ENCODE results near the gene HOXA3.

Gene HOXA3

DNA sequence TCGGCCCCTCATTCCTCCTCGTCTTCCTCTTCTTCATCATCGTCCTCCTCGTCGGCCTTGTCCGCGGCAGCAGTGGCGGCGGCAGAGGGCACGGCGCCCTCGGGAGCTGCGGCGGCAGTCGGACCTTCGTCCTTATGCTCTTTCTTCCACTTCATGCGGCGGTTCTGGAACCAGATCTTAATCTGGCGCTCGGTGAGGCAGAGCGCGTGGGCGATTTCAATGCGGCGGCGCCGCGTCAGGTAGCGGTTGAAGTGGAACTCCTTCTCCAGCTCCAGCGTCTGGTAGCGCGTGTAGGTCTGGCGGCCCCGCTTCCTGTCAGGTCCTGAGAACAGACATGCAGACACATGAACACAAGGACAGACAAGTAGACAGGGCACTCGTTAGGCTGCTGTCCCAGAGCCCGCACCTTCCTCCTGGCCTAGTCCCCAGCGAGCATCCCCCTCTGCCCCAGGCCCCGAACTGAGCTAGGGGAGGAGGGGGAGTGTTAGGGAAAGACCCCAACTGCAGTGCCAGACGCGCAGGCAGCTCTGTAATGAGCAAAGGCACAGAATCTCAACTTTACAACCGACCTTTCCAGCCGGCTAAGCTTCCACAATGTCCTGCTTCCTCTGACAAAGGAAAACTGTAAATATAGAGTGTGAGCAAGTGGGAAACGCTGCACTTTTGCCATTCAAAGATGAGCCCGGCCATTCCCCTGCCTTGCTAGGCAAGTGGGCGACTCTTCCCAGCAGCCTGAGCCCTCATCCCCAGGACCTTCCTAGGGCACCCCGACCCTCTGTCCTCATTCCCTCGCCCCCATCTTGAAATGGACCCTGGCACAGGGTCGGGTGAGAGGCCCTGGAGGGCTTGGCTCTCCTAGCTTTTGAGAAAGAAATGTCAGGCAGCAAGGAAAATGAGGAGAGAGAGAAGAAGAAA, 2.8 kb upstream of the HOXA3 start:
- DNase-seq = no peak

DNA sequence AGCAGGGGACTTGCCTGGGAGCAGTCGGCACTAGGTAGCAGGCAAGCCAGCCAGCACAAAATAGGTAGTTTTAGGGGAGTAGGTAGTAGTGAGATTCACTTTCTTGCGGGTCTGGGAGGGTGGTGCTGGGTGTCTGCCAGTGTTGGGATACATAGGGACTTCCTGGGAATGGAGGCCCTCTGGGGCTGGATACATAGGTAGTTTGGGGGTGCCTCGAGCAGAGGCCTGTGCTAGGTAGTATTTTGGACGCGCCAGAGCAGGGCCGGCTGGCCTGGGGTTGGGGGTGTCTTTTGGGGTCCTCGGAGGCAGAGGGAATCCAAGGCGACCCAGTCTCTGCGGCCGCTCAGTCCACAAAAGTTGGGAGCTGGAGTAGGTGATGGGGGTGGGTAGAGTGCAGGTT, 2.0 kb upstream of the HOXA3 start:
- DNase-seq = no peak

- no peak for DNase-seq
Measured at GRCh38 chr7:27153526-27153925, 1.1 kb upstream of the HOXA3 start.

GRCh38 chr7:27152816-27153442, 546 bp upstream of the HOXA3 start:
- DNase-seq = no peak

GRCh38 chr7:27151341-27151930, 947 bp downstream of the HOXA3 start:
- no peak for DNase-seq

- DNase-seq = no peak
Measured at GRCh38 chr7:27150568-27151340, 1.6 kb downstream of the HOXA3 start.

DNA sequence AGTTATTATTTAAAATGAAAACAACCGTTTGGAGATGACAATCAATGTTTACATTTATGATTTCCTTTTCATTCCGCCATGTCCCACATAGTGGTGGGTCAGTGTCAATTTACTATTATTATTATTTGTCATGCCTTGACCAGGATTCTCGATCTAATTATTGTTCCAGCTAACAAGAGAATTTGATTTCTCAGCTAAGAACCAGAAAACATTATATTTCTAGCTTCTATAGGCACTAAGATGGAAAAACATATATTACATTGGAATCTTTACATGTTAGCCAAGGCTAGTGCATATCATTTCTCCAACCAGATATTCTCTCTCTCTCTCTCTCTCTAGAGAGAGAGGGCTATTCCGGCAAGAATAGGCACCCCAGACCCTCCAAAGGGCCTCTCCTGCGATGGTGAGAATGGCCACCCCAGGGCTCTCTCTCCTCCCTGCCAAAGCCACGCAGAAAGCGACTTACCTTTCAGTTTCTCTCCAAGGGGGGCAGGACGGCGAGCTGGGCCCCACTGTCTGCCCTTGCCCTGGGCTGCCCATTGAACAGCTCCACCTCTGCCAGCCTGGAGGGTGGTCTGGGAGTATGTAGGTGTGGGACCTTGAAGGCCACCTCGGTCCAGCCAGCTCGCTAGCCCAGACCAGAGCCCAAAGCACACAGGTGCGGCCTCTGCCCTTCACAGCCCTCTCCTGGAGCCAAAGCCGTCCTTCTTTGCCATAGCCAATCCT, 2.4 kb downstream of the HOXA3 start:
- no peak for DNase-seq

DNA sequence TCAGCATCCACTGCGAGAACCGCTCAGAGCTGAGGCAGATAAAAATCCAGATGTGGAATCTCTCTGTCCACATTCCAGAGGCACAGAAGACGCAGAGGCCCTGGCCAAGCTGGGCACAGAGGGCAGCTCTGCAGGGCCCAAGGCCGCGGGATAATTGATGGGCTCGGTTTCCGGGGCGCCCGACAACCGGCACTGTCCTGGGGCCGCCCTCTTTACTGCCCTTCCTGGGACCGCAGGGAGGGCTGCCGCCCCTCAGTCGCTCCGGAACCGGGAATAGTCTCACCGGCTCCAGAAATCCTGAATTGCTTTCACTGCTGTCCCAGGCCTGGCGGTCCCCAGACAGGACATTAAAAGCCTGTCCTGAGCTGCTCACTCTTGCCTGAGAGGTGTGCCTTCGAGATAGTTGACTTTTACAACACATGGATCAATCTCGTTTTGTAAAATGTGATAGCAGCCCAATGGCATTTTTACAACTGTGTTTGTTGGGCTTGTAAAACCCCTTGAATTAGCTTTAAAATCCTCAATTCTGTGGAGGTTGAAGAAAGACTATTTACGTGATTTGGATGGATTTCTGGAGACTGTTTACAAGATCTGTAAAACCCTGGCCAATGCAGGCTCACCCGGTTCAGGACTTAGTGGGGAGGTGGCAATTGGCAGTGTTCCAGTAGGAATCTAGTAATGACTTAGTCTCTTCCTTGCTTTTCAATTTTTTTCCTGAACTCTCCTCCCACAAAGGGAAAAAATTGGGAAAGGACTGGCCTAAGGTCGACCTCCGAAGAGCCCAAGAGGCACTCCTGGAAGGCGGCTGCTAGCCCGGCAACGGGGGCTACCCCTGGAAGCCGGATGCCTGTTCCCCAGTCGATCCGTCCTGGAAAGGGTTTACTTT, 3.4 kb downstream of the HOXA3 start:
- no peak for DNase-seq

GRCh38 chr7:27148031-27148755, 4.2 kb downstream of the HOXA3 start:
- no peak for DNase-seq

DNA sequence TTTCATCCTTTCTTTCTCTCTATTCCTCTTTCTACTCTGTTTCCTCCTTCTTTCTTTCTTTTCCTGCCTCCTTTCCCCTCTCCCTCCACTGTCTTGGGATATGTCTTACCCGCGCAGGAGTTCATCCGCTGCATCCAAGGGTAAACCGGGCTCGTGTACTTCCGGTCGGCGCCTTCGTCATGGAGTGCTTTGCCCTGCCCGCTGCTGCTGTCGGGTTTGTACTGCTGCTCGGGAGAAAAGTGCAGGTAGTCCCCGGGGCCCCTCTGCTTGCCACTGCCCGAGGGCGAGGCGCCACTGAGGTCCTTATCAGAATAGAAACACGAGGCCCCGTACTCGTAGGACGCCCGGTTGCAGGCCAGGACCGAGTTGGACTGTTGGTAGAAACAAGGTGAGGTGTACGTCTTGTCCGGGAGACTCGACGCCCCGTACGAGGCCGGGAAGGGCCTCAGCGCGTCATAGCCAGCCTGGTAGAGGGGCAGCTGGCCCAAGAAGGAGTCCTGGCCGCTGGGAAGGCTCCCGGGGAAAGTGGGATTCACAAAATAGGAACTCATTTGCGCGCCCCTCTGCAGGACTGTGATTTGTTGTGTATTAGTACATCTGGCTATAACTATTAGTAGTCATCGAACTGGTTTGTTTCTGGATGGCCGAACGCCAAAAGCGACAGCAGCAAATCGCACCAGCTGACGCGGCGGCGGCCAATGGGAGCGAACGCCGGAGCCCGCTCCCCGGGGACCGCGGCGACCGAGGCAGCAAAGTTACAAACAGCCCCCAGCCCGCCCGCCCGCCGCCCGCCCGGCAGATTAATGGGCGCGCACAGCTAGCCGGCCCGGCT, 5.0 kb downstream of the HOXA3 start, which contains the start of gene HOXA6:
Gene HOXA6, minus strand, starts transcription at position 576 of the 832 bp plus-strand sequence. Its CDS starts 25 bp downstream, at position 551.
- no peak for DNase-seq

- DNase-seq = no peak
Measured at GRCh38 chr7:27146491-27147198, 5.7 kb downstream of the HOXA3 start.

GRCh38 chr7:27145914-27146412, 6.4 kb downstream of the HOXA3 start:
- no peak for DNase-seq

DNA sequence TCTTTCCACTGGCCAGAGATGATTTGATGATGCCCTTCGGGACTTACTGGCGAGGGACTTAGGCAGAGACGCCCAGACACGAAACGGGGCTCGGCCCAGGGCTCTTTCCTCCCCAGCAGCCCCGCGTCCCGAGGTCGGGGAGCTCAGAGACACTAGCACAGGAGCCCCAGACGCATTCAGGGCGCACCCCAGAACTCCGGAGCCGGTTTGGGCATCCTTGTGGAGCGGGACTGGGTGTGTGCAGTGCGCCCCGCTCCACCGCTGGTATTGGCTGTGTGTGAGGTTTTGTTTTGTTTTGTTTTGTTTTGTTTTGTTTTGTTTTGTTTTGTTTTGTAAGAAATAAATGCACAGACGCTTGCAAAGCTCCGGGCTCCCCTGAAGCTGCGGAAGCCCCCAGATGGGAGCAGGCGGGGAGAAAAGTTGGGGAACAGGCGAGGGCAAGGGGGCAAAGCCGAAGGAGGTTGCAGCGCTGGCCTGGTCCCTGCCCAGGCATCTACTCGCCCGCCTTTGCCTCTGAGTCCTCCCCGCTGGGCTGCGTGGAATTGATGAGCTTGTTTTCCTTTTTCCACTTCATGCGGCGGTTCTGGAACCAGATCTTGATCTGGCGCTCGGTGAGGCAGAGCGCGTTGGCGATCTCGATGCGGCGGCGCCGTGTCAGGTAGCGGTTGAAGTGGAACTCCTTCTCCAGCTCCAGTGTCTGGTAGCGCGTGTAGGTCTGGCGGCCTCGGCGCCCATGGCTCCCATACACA, 7.0 kb downstream of the HOXA3 start:
- no peak for DNase-seq

- no peak for DNase-seq
Measured at GRCh38 chr7:27144781-27145164, 7.6 kb downstream of the HOXA3 start.

GRCh38 chr7:27143950-27144780, 8.2 kb downstream of the HOXA3 start:
- DNase-seq = no peak

- DNase-seq = no peak
Measured at GRCh38 chr7:27143023-27143949, 9.1 kb downstream of the HOXA3 start, which contains the start of gene HOXA5. TSS of gene HOXA5 (minus strand) at chr7:27143681. CDS start at chr7:27143607, 74 bp downstream.

Data from SHP77 treated with DMSO at 0.1 percent for 48 hours (cell line).